HG03520 (cell line): ENCODE data around the gene ZNF91.
A peak's percentile ranks its signal among the peaks of the same experiment; 100 is the strongest.
"Not testable (repeated sequence)": the region's sequence is repeated elsewhere in the genome, so short reads cannot be mapped to it uniquely, and the experiment has no call there.

Experiments
- ATAC-seq: cut with Tn5 transposase; IDR thresholded peaks from one replicate; pipeline ENCODE4 v1.9.1; 2021; ENCODE audit warnings: mild to moderate bottlenecking, moderate library complexity; ENCODE audit not compliant: unreplicated experiment

The ZNF91 gene

GRCh38 chr19:23395041-23395721 is at the start of gene ZNF91:
ZNF91 (minus strand) TSS chr19:23395471; CDS start chr19:23395354, 117 bp downstream.
- peak; percentile 97 for ATAC-seq

- no peak for ATAC-seq
Observed at GRCh38 chr19:23440791-23441190, 45.5 kb upstream of the ZNF91 start.

- no peak for ATAC-seq
Observed at GRCh38 chr19:23440207-23440606, 44.9 kb upstream of the ZNF91 start.

- ATAC-seq = no peak
Observed at GRCh38 chr19:23439623-23440022, 44.4 kb upstream of the ZNF91 start.

- no peak for ATAC-seq
Observed at GRCh38 chr19:23437901-23438300, 42.6 kb upstream of the ZNF91 start.

GRCh38 chr19:23436944-23437343 is 41.7 kb upstream of the ZNF91 start:
- ATAC-seq = no peak

GRCh38 chr19:23436318-23436717 is 41.0 kb upstream of the ZNF91 start:
- no peak for ATAC-seq

- no peak for ATAC-seq
Observed at GRCh38 chr19:23420824-23421223, 25.6 kb upstream of the ZNF91 start.

- not testable (repeated sequence) for ATAC-seq
Observed at GRCh38 chr19:23419261-23419660, 24.0 kb upstream of the ZNF91 start.

GRCh38 chr19:23415561-23416191 is 20.4 kb upstream of the ZNF91 start:
- no peak for ATAC-seq

GRCh38 chr19:23415034-23415433 is 19.8 kb upstream of the ZNF91 start:
- no peak for ATAC-seq

GRCh38 chr19:23410155-23410554 is 14.9 kb upstream of the ZNF91 start:
- ATAC-seq = no peak

- no peak for ATAC-seq
Observed at GRCh38 chr19:23409392-23410048, 14.2 kb upstream of the ZNF91 start.

GRCh38 chr19:23407616-23408133 is 12.4 kb upstream of the ZNF91 start:
- no peak for ATAC-seq

- ATAC-seq = no peak
Observed at GRCh38 chr19:23406721-23407120, 11.4 kb upstream of the ZNF91 start.

- no peak for ATAC-seq
Observed at GRCh38 chr19:23406091-23406490, 10.8 kb upstream of the ZNF91 start.

GRCh38 chr19:23404676-23405075 is 9.4 kb upstream of the ZNF91 start:
- ATAC-seq = no peak

GRCh38 chr19:23403581-23404324 is 8.5 kb upstream of the ZNF91 start:
- no peak for ATAC-seq

GRCh38 chr19:23403052-23403451 is 7.8 kb upstream of the ZNF91 start:
- ATAC-seq = no peak

- no peak for ATAC-seq
Observed at GRCh38 chr19:23402388-23402787, 7.1 kb upstream of the ZNF91 start.

GRCh38 chr19:23401086-23401610 is 5.9 kb upstream of the ZNF91 start:
- ATAC-seq = no peak
